Cardiac muscle cell (in vitro differentiated cells and primary cell): ENCODE data around the gene UBXN6. TPM values are rescaled to one million over a fixed set of nuclear protein-coding genes. Genes with fewer than 3 reads are reported as not detected.

Experiments
- DNase-seq, 2 donors: peaks; one replicate each; pipeline versions ENCODE4 v3.0.0 to v3.0.0-alpha.2; 2010 to 2017; ENCODE audit warnings: low read depth in 1 of 2, low spot score in 1 of 2
- H3K27ac ChIP-seq: fragments of 200-600 bp; sonication (generic); 2 replicates; pipeline ENCODE4 v1.5.1; 2016
- H3K27me3 ChIP-seq: fragments of 200-600 bp; sonication (generic); 2 replicates; pipeline ENCODE4 v1.6.0; 2016; ENCODE audit warnings: control low read depth
- H3K36me3 ChIP-seq: fragments of 200-600 bp; sonication (generic); 2 replicates; pipeline ENCODE4 v1.5.1; 2016; ENCODE audit warnings: control low read depth
- H3K4me1 ChIP-seq: fragments of 200-600 bp; sonication (generic); 2 replicates; pipeline ENCODE4 v1.8.1; 2017; ENCODE audit warnings: low read depth, mild to moderate bottlenecking, mixed run types
- H3K4me3 ChIP-seq: fragments of 200-600 bp; sonication (generic); 2 replicates; pipeline ENCODE4 v1.5.1; 2016; ENCODE audit warnings: mild to moderate bottlenecking
- H3K9me3 ChIP-seq: fragments of 200-600 bp; sonication (generic); 2 replicates; pipeline ENCODE4 v1.5.1; 2017; ENCODE audit warnings: low read depth, mild to moderate bottlenecking, control low read depth
- CTCF ChIP-seq: IDR thresholded peaks from 2 replicates; pipeline ENCODE4 v1.5.1; 2012; ENCODE audit warnings: low read depth, mild to moderate bottlenecking, low read length
- polyA plus RNA-seq: library from polyadenylated mRNA; unstranded; fragments of >200 nt; fragmentation: Nextera tagmentation; extraction: Ambion mirVana; gene quantifications from 2 replicates; pipeline ENCODE4 v1.2.1, GENCODE V29; 2016
- total RNA-seq: library from RNA; depleted of rRNA; stranded (reverse); fragments of >200 nt; gene quantifications from 2 replicates; pipeline ENCODE4 v1.2.3, GENCODE V29; 2016

The UBXN6 gene
- total and polyA plus RNA-seq, 2 experiments from 2014 or later: 46.2 to 147 TPM

- H3K4me3 ChIP-seq: no peak overlapping the region
- no peak for DNase-seq
- no peak for TF ChIP-seq CTCF
- H3K4me1 ChIP-seq: no peaks in the 10 kb centered on the region
- H3K36me3 ChIP-seq: peaks cover 30% of the 10 kb centered on the region
- no peaks in the 10 kb centered on the region for H3K27me3 ChIP-seq
- no peaks in the 10 kb centered on the region for H3K9me3 ChIP-seq
- H3K27ac ChIP-seq: no peak overlapping the region
Measured at GRCh38 chr19:4493104-4493928, 35.7 kb upstream of the UBXN6 start.

GRCh38 chr19:4492337-4493103, 34.9 kb upstream of the UBXN6 start:
- H3K4me3 ChIP-seq: no peak overlapping the region
- H3K4me1 ChIP-seq: no peaks in the 10 kb centered on the region
- no peak for TF ChIP-seq CTCF
- H3K9me3 ChIP-seq: no peaks in the 10 kb centered on the region
- H3K27me3 ChIP-seq: no peaks in the 10 kb centered on the region
- H3K36me3 ChIP-seq: peaks cover 29% of the 10 kb centered on the region
- DNase-seq: no peak
- H3K27ac ChIP-seq: no peak overlapping the region

- Histone ChIP-seq H3K27ac (no peak overlapping the region), H3K36me3 (peaks cover 23% of the 10 kb centered on the region)
- no peak for TF ChIP-seq CTCF
Measured at GRCh38 chr19:4491446-4491845, 33.9 kb upstream of the UBXN6 start.

GRCh38 chr19:4488496-4488895, 30.9 kb upstream of the UBXN6 start:
- DNase-seq: no peak
- Histone ChIP-seq H3K36me3 (peaks cover 17% of the 10 kb centered on the region), H3K27ac (no peak overlapping the region), H3K27me3 (no peaks in the 10 kb centered on the region), H3K4me1 (no peaks in the 10 kb centered on the region), H3K9me3 (no peaks in the 10 kb centered on the region), H3K4me3 (no peak overlapping the region)
- no peak for TF ChIP-seq CTCF

More at GRCh38 chr19:4491446-4491845, 33.9 kb upstream of the UBXN6 start:
- Histone ChIP-seq H3K27me3 (no peaks in the 10 kb centered on the region), H3K9me3 (no peaks in the 10 kb centered on the region), H3K4me1 (no peaks in the 10 kb centered on the region), H3K4me3 (no peak overlapping the region)
- DNase-seq: no peak

- no peak overlapping the region for H3K27ac ChIP-seq
- H3K9me3 ChIP-seq: no peaks in the 10 kb centered on the region
- no peak for TF ChIP-seq CTCF
- H3K4me1 ChIP-seq: no peaks in the 10 kb centered on the region
- H3K4me3 ChIP-seq: no peak overlapping the region
- DNase-seq: no peak
- no peaks in the 10 kb centered on the region for H3K27me3 ChIP-seq
- H3K36me3 ChIP-seq: peaks cover 13% of the 10 kb centered on the region
Measured at GRCh38 chr19:4487572-4487971, 30.0 kb upstream of the UBXN6 start.
